ENCODE measurements around the gene NECTIN1.

Gene NECTIN1

GRCh38 chr11:119728651-119729580, at the start of gene NECTIN1:
Gene NECTIN1 (minus strand): TSS chr11:119729200. CDS start chr11:119728553, 647 bp downstream.
- in situ Hi-C loops (cut with HindIII; ENCODE audit: low pct_unique_long_range_greater_than_20kb, low sequenced_read_pairs): no loop called here
- DNase-seq (ENCODE audit: low read depth in 1 of 2, low spot score in 1 of 2): peak; percentile 92 to 97
- no peak for TF ChIP-seq JUND (IDR thresholded peaks at IDR 0.05; ENCODE audit: low read depth)

- TF ChIP-seq JUND (IDR thresholded peaks at IDR 0.05; ENCODE audit: low read depth): no peak
- no peak for DNase-seq (ENCODE audit: low read depth in 1 of 2, low spot score in 1 of 2)
- in situ Hi-C loops (cut with HindIII; ENCODE audit: low pct_unique_long_range_greater_than_20kb, low sequenced_read_pairs): no loop called here
Measured at GRCh38 chr11:119778391-119779194, 49.6 kb upstream of the NECTIN1 start.

GRCh38 chr11:119777940-119778339, 48.9 kb upstream of the NECTIN1 start:
- TF ChIP-seq JUND (IDR thresholded peaks at IDR 0.05; ENCODE audit: low read depth): no peak
- in situ Hi-C loops (cut with HindIII; ENCODE audit: low pct_unique_long_range_greater_than_20kb, low sequenced_read_pairs): no loop called here
- DNase-seq (ENCODE audit: low read depth in 1 of 2, low spot score in 1 of 2): no peak

GRCh38 chr11:119776651-119777050, 47.7 kb upstream of the NECTIN1 start:
- in situ Hi-C loops (cut with HindIII; ENCODE audit: low pct_unique_long_range_greater_than_20kb, low sequenced_read_pairs): no loop called here
- no peak for TF ChIP-seq JUND (IDR thresholded peaks at IDR 0.05; ENCODE audit: low read depth)
- DNase-seq (ENCODE audit: low read depth in 1 of 2, low spot score in 1 of 2): no peak

- in situ Hi-C loops (cut with HindIII; ENCODE audit: low pct_unique_long_range_greater_than_20kb, low sequenced_read_pairs): no loop called here
- TF ChIP-seq JUND (IDR thresholded peaks at IDR 0.05; ENCODE audit: low read depth): no peak
- DNase-seq (ENCODE audit: low read depth in 1 of 2, low spot score in 1 of 2): no peak
Measured at GRCh38 chr11:119776031-119776636, 47.1 kb upstream of the NECTIN1 start.

GRCh38 chr11:119774172-119774763, 45.3 kb upstream of the NECTIN1 start:
- TF ChIP-seq JUND (IDR thresholded peaks at IDR 0.05; ENCODE audit: low read depth): no peak

GRCh38 chr11:119772641-119773415, 43.8 kb upstream of the NECTIN1 start:
- peak in 1 of 2 experiments; percentile 18 for DNase-seq (ENCODE audit: low read depth in 1 of 2, low spot score in 1 of 2)
- no peak for TF ChIP-seq JUND (IDR thresholded peaks at IDR 0.05; ENCODE audit: low read depth)
- in situ Hi-C loops (cut with HindIII; ENCODE audit: low pct_unique_long_range_greater_than_20kb, low sequenced_read_pairs): no loop called here

More at GRCh38 chr11:119774172-119774763, 45.3 kb upstream of the NECTIN1 start:
- DNase-seq (ENCODE audit: low read depth in 1 of 2, low spot score in 1 of 2): peak; percentile 43 to 84
- in situ Hi-C loops (cut with HindIII; ENCODE audit: low pct_unique_long_range_greater_than_20kb, low sequenced_read_pairs): no loop called here

GRCh38 chr11:119772076-119772475, 43.1 kb upstream of the NECTIN1 start:
- in situ Hi-C loops (cut with HindIII; ENCODE audit: low pct_unique_long_range_greater_than_20kb, low sequenced_read_pairs): no loop called here
- TF ChIP-seq JUND (IDR thresholded peaks at IDR 0.05; ENCODE audit: low read depth): no peak

GRCh38 chr11:119771172-119771770, 42.3 kb upstream of the NECTIN1 start:
- in situ Hi-C loops (cut with HindIII; ENCODE audit: low pct_unique_long_range_greater_than_20kb, low sequenced_read_pairs): no loop called here
- TF ChIP-seq JUND (IDR thresholded peaks at IDR 0.05; ENCODE audit: low read depth): no peak
- DNase-seq (ENCODE audit: low read depth in 1 of 2, low spot score in 1 of 2): no peak

More at GRCh38 chr11:119772076-119772475, 43.1 kb upstream of the NECTIN1 start:
- no peak for DNase-seq (ENCODE audit: low read depth in 1 of 2, low spot score in 1 of 2)

GRCh38 chr11:119765628-119766027, 36.6 kb upstream of the NECTIN1 start:
- no peak for DNase-seq (ENCODE audit: low read depth in 1 of 2, low spot score in 1 of 2)
- in situ Hi-C loops (cut with HindIII; ENCODE audit: low pct_unique_long_range_greater_than_20kb, low sequenced_read_pairs): no loop called here
- TF ChIP-seq JUND (IDR thresholded peaks at IDR 0.05; ENCODE audit: low read depth): no peak

All from T47D (cell line).